Measurements from ENCODE around the gene GABPB2.

The GABPB2 gene

GRCh38 chr1:151070474-151071276, at the start of gene GABPB2:
Gene GABPB2, plus strand, starts transcription at chr1:151070761. Its CDS starts 17,429 bp downstream, at chr1:151088190.
- peak; percentile 87 to 89 for DNase-seq

DNA sequence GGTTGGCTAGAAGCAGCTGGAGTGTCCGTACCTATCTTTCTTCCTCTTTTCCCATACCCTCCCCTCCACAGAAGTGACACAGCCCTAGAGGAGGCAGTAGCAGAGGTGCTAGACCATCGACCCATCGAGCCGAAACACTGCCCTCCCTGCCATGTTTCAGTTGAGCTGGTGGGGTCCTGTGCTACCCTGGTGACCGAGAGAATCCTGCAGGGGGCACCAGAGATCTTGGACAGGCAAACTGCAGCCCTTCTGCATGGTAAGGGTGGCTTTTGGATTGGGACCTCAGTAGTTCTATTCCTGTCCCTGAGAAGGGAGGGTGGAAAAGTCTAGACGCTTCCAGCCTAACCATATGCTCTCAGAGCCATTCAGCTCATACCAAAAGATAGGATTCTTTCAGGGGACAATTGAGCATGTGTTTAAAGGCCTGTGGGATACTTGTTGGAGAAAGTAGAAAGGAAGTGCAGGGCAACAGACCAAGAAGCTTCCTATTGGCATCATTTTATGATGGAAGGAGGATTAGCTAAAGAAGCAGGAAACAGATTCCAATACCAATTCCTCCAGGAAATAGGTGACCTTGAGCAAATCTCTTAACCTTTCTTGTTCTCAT, 45.9 kb upstream of the GABPB2 start:
- DNase-seq, result peak; percentile 49

GRCh38 chr1:151026460-151026859, 44.1 kb upstream of the GABPB2 start:
- no peak for DNase-seq

DNA sequence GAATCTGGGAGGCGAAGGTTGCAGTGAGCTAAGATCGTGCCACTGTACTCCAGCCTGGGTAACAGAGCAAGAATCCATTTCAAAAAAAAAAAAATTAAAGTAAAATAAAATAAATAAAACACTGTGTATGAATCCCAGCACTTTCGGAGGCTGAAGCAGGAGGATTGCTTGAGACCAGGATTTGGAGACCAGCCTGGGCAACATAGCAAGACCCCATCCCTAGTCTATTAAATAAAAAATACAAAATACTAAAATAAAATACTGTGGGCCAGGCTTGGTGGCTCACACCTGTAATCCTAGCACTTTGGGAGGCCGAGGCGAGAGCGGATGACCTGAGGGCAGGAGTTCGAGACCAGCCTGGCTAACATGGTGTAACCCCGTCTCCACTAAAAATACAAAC, 38.4 kb upstream of the GABPB2 start:
- DNase-seq, result no peak

DNA sequence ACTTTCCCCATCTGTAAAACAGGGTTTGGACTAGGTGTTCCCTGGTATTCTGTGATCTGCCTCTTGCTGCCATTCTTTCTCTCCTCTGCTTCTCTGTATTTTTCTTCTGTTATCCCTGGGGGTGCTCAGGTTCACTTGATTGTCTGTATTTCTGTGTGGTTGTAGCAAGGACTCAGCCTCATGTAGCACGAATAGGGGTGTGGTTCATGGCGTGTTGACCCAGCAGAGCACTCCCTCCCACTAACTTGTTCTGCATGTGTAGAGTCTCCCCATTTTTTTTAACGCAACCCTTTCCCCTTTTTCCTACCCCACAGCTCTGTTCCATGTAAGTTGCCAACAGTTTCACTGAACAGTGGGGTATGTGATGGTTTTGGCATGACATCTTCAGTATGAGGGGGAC, 35.4 kb upstream of the GABPB2 start:
- no peak for DNase-seq

- DNase-seq, result no peak
Measured at GRCh38 chr1:151036356-151036755, 34.2 kb upstream of the GABPB2 start, which contains the start of gene BNIPL. Gene BNIPL, plus strand, starts transcription at chr1:151036586. Its CDS starts 140 bp downstream, at chr1:151036726.

DNA sequence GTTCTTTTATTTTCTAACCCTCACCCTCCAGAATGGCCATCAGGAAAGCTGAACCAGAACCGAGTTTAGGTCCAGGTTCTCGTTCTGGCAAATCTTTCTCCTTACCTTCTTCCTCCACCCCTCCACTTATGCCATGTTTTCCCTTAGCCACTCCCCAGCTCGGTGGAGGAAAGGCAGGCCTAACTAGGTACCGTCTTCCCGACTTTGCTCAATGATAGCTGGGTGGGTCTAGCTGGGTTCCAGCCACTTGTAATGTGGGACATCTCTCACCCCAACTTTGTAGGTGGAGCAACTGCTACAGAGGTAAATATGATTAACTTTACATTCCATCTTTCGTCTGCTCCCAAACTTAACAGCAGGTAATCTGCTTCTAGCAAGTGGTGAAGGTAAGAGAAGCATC, 33.5 kb upstream of the GABPB2 start:
- no peak for DNase-seq

- no peak for DNase-seq
Measured at GRCh38 chr1:151039521-151039920, 31.0 kb upstream of the GABPB2 start.

- no peak for DNase-seq
Measured at GRCh38 chr1:151043163-151043562, 27.4 kb upstream of the GABPB2 start.

GRCh38 chr1:151047591-151047924, 23.0 kb upstream of the GABPB2 start, which contains the start of gene C1orf56:
Gene C1orf56, plus strand, starts transcription at chr1:151047751. Its CDS starts 97 bp downstream, at chr1:151047848.
- peak; percentile 37 to 61 for DNase-seq

DNA sequence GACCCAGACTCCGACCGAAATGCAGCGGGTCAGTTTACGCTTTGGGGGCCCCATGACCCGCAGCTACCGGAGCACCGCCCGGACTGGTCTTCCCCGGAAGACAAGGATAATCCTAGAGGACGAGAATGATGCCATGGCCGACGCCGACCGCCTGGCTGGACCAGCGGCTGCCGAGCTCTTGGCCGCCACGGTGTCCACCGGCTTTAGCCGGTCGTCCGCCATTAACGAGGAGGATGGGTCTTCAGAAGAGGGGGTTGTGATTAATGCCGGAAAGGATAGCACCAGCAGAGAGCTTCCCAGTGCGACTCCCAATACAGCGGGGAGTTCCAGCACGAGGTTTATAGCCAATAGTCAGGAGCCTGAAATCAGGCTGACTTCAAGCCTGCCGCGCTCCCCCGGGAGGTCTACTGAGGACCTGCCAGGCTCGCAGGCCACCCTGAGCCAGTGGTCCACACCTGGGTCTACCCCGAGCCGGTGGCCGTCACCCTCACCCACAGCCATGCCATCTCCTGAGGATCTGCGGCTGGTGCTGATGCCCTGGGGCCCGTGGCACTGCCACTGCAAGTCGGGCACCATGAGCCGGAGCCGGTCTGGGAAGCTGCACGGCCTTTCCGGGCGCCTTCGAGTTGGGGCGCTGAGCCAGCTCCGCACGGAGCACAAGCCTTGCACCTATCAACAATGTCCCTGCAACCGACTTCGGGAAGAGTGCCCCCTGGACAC, 22.5 kb upstream of the GABPB2 start:
- DNase-seq, result peak; percentile 40 to 43

DNA sequence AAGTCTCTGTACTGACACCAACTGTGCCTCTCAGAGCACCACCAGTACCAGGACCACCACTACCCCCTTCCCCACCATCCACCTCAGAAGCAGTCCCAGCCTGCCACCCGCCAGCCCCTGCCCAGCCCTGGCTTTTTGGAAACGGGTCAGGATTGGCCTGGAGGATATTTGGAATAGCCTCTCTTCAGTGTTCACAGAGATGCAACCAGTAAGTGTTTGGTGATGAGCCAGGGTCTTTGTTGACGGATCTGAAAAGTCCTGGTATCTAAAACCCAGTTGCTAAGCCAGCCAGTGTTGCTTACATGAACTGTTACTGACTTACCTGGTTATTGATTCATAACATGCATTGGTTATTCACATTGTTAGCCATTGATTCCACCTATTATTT, 21.9 kb upstream of the GABPB2 start:
- DNase-seq, result no peak

GRCh38 chr1:151049458-151049857, 21.1 kb upstream of the GABPB2 start:
- DNase-seq, result no peak

DNA sequence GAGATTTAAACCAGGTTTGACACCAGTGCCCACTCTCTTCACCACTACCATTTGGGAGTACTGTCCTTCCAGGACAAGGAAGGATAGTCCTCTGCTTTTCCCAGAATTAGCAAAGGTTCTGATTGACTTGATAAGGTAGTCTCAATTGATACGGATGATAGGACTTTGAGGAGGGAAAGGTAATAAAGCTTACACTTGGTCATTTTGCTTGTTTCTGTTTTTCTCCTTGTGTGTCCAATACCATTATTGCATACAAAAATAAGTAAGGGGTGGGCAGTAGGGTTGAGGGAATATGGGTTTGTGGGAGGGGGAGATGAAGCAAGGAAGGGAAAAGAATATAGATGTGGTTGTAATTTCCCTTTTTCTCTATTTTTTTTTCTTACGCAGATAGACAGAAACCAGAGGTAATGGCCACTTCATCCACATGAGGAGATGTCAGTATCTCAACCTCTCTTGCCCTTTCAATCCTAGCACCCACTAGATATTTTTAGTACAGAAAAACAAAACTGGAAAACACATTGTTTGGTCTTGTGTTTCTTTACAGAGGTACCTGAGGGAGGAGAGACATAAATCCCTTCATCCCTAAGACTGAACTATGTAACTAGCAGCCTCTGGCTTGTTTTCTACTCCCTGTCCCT, 20.4 kb upstream of the GABPB2 start:
- DNase-seq, result no peak

DNA sequence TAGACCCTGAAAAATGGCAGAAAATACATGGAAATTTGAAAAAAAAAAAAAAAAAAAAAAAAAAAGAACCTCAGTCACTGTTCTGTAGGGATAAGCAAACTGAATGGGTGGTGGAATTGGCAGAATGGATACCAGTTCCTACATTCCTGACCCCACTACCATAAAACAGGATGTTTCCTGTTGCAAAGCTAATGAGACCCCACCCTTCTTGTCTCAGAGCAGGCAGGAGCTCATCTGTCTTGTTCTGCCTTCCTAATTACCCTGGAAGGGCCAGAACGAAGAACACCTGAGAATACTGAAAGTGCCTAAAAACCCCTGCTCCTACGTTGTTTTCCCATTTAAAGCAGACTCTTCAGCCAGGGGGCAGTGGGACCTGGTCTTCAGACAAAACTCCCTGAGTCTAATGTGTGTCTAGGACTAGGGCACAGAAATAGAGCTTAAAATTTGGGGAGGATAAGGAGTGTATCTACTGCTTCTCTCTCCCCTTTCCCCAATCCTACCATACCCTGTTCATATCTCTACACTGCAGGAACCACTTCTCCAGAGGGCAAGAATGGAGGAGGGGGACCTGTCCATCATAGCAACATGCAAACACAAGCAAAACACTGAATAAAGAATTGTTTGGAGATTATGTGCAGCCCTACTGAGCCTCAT, 19.1 kb upstream of the GABPB2 start:
- DNase-seq, result no peak

- no peak for DNase-seq
Measured at GRCh38 chr1:151054971-151055547, 15.5 kb upstream of the GABPB2 start.

DNA sequence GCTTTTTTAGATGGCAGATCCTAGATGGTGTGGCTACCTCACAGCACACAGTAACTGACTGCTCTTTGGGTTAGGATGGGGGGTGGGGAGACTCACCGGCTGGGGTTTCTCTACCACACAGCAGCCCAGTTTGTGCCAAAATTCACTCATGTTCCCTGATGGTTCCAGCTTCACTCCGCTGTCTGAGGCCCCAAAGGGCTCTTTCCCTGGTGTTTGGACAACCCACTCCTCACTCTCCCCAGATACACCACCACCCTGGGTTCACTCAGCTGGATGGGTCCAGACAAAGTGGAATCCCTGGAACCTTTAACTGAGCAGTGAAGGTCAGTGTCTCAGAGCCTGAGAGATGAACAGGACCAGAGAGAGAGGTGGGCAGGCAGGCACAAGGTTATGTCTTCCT, 15.0 kb upstream of the GABPB2 start:
- no peak for DNase-seq

- DNase-seq, result no peak
Measured at GRCh38 chr1:151056149-151056548, 14.4 kb upstream of the GABPB2 start.

- DNase-seq, result no peak
Measured at GRCh38 chr1:151058692-151059091, 11.9 kb upstream of the GABPB2 start.

- DNase-seq, result peak; percentile 70 to 85
Measured at GRCh38 chr1:151059109-151060006, 11.2 kb upstream of the GABPB2 start, which contains the start of gene CDC42SE1. Gene CDC42SE1, minus strand, starts transcription at chr1:151059622. Its CDS starts 3,892 bp downstream, at chr1:151055730.

GRCh38 chr1:151060007-151060656, 10.4 kb upstream of the GABPB2 start, which contains the start of gene MLLT11:
Gene MLLT11, plus strand, starts transcription at chr1:151060397. Its CDS starts 6,828 bp downstream, at chr1:151067225.
- peak; percentile 60 to 79 for DNase-seq

All from NCI-H1930 (cell line).